Measurements from ENCODE around the gene EPYC.

Gene EPYC

GRCh38 chr12:90974286-90974685 is 30.5 kb downstream of the EPYC start:
- intact Hi-C loops (cut with DNase I; ENCODE audit: low total_unique reads): no loop called here
- Histone ChIP-seq H3K27me3 (no peaks in the 10 kb centered on the region), H3K4me1 (no peaks in the 10 kb centered on the region), H3K27ac (no peak overlapping the region), H3K9me3 (no peaks in the 10 kb centered on the region), H3K4me3 (no peak overlapping the region), H3K36me3 (no peaks in the 10 kb centered on the region)
- DNase-seq: no peak
- TF ChIP-seq CTCF (IDR thresholded peaks at IDR 0.05): no peak

GRCh38 chr12:90972226-90972625 is 32.5 kb downstream of the EPYC start:
- Histone ChIP-seq H3K27ac (no peak overlapping the region), H3K9me3 (no peaks in the 10 kb centered on the region), H3K27me3 (no peaks in the 10 kb centered on the region), H3K4me3 (no peak overlapping the region), H3K36me3 (no peaks in the 10 kb centered on the region), H3K4me1 (no peaks in the 10 kb centered on the region)
- intact Hi-C loops (cut with DNase I; ENCODE audit: low total_unique reads): no loop called here
- DNase-seq: no peak
- no peak for TF ChIP-seq CTCF (IDR thresholded peaks at IDR 0.05)

GRCh38 chr12:90970911-90971310 is 33.9 kb downstream of the EPYC start:
- no peak for TF ChIP-seq CTCF (IDR thresholded peaks at IDR 0.05)
- Histone ChIP-seq H3K9me3 (no peaks in the 10 kb centered on the region), H3K27ac (no peak overlapping the region), H3K36me3 (no peaks in the 10 kb centered on the region), H3K4me3 (no peak overlapping the region), H3K27me3 (no peaks in the 10 kb centered on the region), H3K4me1 (no peaks in the 10 kb centered on the region)
- intact Hi-C loops (cut with DNase I; ENCODE audit: low total_unique reads): no loop called here
- no peak for DNase-seq

- H3K27me3 ChIP-seq: no peaks in the 10 kb centered on the region
- no peaks in the 10 kb centered on the region for H3K9me3 ChIP-seq
- TF ChIP-seq CTCF (IDR thresholded peaks at IDR 0.05): no peak
- H3K4me1 ChIP-seq: no peaks in the 10 kb centered on the region
- no peak overlapping the region for H3K27ac ChIP-seq
- H3K4me3 ChIP-seq: no peak overlapping the region
- no peak for DNase-seq
- H3K36me3 ChIP-seq: no peaks in the 10 kb centered on the region
- intact Hi-C loops (cut with DNase I; ENCODE audit: low total_unique reads): no loop called here
These were observed 34.3 kb downstream of the EPYC start for GRCh38 chr12:90970471-90970870.

GRCh38 chr12:90969851-90970250 is 34.9 kb downstream of the EPYC start:
- no peak for TF ChIP-seq CTCF (IDR thresholded peaks at IDR 0.05)
- no peak overlapping the region for H3K27ac ChIP-seq
- DNase-seq: no peak
- no peaks in the 10 kb centered on the region for H3K9me3 ChIP-seq
- no peaks in the 10 kb centered on the region for H3K36me3 ChIP-seq
- H3K27me3 ChIP-seq: no peaks in the 10 kb centered on the region
- no peaks in the 10 kb centered on the region for H3K4me1 ChIP-seq
- intact Hi-C loops (cut with DNase I; ENCODE audit: low total_unique reads): no loop called here
- no peak overlapping the region for H3K4me3 ChIP-seq

GRCh38 chr12:90969346-90969745 is 35.4 kb downstream of the EPYC start:
- DNase-seq: no peak
- intact Hi-C loops (cut with DNase I; ENCODE audit: low total_unique reads): no loop called here

More at GRCh38 chr12:90969346-90969745, 35.4 kb downstream of the EPYC start:
- Histone ChIP-seq H3K36me3 (no peaks in the 10 kb centered on the region), H3K4me1 (no peaks in the 10 kb centered on the region), H3K9me3 (no peaks in the 10 kb centered on the region), H3K27ac (no peak overlapping the region), H3K4me3 (no peak overlapping the region), H3K27me3 (no peaks in the 10 kb centered on the region)
- TF ChIP-seq CTCF (IDR thresholded peaks at IDR 0.05): no peak
